K562 (cell line): Measurements from ENCODE around the gene ZNF792. TPM values are rescaled to one million over a fixed set of nuclear protein-coding genes. Genes with fewer than 3 reads are reported as not detected.
"Not testable (repeated sequence)": the region's sequence is repeated elsewhere in the genome, so short reads cannot be mapped to it uniquely, and the experiment has no call there.

Source experiments
- ARID1B ChIP-seq: fragments of 450-650 bp; IDR thresholded peaks from 2 replicates; pipeline ENCODE4 v1.6.1; 2016; ENCODE audit warnings: antibody characterized with exemption, mild to moderate bottlenecking, inconsistent platforms
- CBFA2T2 ChIP-seq: fragments of 450-650 bp; conservative IDR thresholded peaks from 2 replicates; pipeline ENCODE4 v1.6.1; 2017; ENCODE audit warnings: mild to moderate bottlenecking
- CREB5 ChIP-seq: fragments of 250-450 bp; sonication (Bioruptor Pico); IDR thresholded peaks from 2 replicates; pipeline ENCODE4 v1.5.0; 2020; ENCODE audit warnings: mild to moderate bottlenecking
- CXXC5 ChIP-seq: fragments of 250-450 bp; sonication (Bioruptor Pico); IDR thresholded peaks from 2 replicates; pipeline ENCODE4 v1.8.0; 2022; ENCODE audit warnings: inconsistent platforms, mild to moderate bottlenecking, moderate library complexity
- FOXK1 ChIP-seq: sonication (generic); formaldehyde crosslinking; IDR thresholded peaks from 2 replicates; pipeline ENCODE4 v1.8.0; 2022; ENCODE audit warnings: missing genetic modification reagents, mild to moderate bottlenecking, borderline replicate concordance
- GATA2 ChIP-seq: sonication (generic); formaldehyde crosslinking; IDR thresholded peaks from 2 replicates; pipeline ENCODE4 v1.4.0; 2020; ENCODE audit warnings: mild to moderate bottlenecking, missing genetic modification reagents
- HBP1 ChIP-seq: fragments of 450-650 bp; formaldehyde crosslinking; IDR thresholded peaks from 2 replicates; pipeline ENCODE4 v1.4.0; 2022; ENCODE audit warnings: missing genetic modification characterization
- KLF16 ChIP-seq: IDR thresholded peaks from 2 replicates; pipeline ENCODE4 v1.6.1; 2016; ENCODE audit warnings: antibody characterized with exemption
- NCOR1 ChIP-seq: fragments of 450-650 bp; IDR thresholded peaks from 2 replicates; pipeline ENCODE4 v1.6.1; 2016; ENCODE audit warnings: mild to moderate bottlenecking, moderate library complexity
- NFXL1 ChIP-seq: fragments of 450-650 bp; formaldehyde crosslinking; IDR thresholded peaks from 2 replicates; pipeline ENCODE4 v1.4.0; 2021; ENCODE audit warnings: mild to moderate bottlenecking
- PTRF ChIP-seq: fragments of 450-650 bp; IDR thresholded peaks from 2 replicates; pipeline ENCODE4 v1.6.1; 2016; ENCODE audit warnings: mild to moderate bottlenecking, missing genetic modification characterization, missing compliant biosample characterization
- SMARCA4 ChIP-seq: fragments of 450-650 bp; IDR thresholded peaks from 2 replicates; pipeline ENCODE4 v1.6.1; 2016
- TEAD4 ChIP-seq, 2 experiments: sonication (generic) in 1 of 2; formaldehyde crosslinking in 1 of 2; IDR thresholded peaks; 2 replicates each; pipeline versions ENCODE4 v1.6.1 to v1.8.0; 2012 to 2022; ENCODE audit warnings: borderline replicate concordance in 1 of 2, inconsistent platforms in 1 of 2, low read length in 1 of 2, mild to moderate bottlenecking in 1 of 2, missing genetic modification reagents in 1 of 2
- TSHZ1 ChIP-seq: fragments of 250-450 bp; sonication (Bioruptor Pico); IDR thresholded peaks from 2 replicates; pipeline ENCODE4 v1.4.0; 2020; ENCODE audit warnings: mild to moderate bottlenecking, moderate library complexity
- ZBTB33 ChIP-seq: sonication (generic); formaldehyde crosslinking; IDR thresholded peaks from 2 replicates; pipeline ENCODE4 v1.8.1; 2023; ENCODE audit warnings: mild to moderate bottlenecking, missing genetic modification reagents
- ZBTB9 ChIP-seq: fragments of 450-650 bp; formaldehyde crosslinking; IDR thresholded peaks from 2 replicates; pipeline ENCODE4 v1.4.0; 2020; ENCODE audit warnings: mild to moderate bottlenecking, moderate library complexity
- ZNF140 ChIP-seq: fragments of 250-450 bp; sonication (Bioruptor Pico); IDR thresholded peaks from 2 replicates; pipeline ENCODE4 v1.8.0; 2021; ENCODE audit warnings: moderate library complexity, mild to moderate bottlenecking, inconsistent platforms
- polyA plus RNA-seq, 8 experiments: library from polyadenylated mRNA; depleted of rRNA in 4 of 8; stranded (reverse) in 5 of 8; unstranded in 3 of 8; fragments of >200 nt; fragmentation: Nextera tagmentation in 2 of 8; fragmentation: Illumina TruSeq in 1 of 8; extraction: Ambion mirVana in 2 of 8; extraction: Trizol in 1 of 8; gene quantifications; 2 replicates each; pipeline versions ENCODE4 v1.2.1 to v1.2.3, GENCODE V29; 2011 to 2014; ENCODE audit warnings: inconsistent platforms in 1 of 8, missing spikeins in 1 of 8
- total RNA-seq, 7 experiments: library from RNA; depleted of rRNA in 6 of 7; stranded (reverse); fragments of >200 nt in 6 of 7; fragmentation: Illumina TruSeq in 2 of 7; extraction: Trizol in 2 of 7; gene quantifications; 2 replicates each; pipeline versions ENCODE4 v1.2.1 to v1.2.3, GENCODE V29; 2011 to 2021; ENCODE audit warnings: low replicate concordance in 1 of 7

ZNF792 gene
- total and polyA plus RNA-seq, 9 of the 15 experiments (the other 6 are each of a cell fraction or from before 2014, with no cell fraction given): 3.3 to 16.5 (median 10.4) TPM

- TF ChIP-seq ZBTB33 (CRISPR knock-in tag) (peak; percentile 52; the same call in 1 of the 2 replicates), FOXK1 (CRISPR knock-in tag) (0 out of 2 replicates have a peak, but pooled peaks have one; percentile 25), CXXC5 (peak; percentile 92), CBFA2T2 (peak; percentile 94), NFXL1 (CRISPR knock-in tag) (peak; percentile 76; the same call in 1 of the 2 replicates), ARID1B (peak; percentile 91), CREB5 (peak; percentile 12; the same call in 1 of the 2 replicates), SMARCA4 (peak; percentile 62), ZBTB9 (CRISPR knock-in tag) (peak; percentile 80; the same call in 1 of the 2 replicates), HBP1 (peak; percentile 82; the same call in 1 of the 2 replicates), TEAD4 (IDR thresholded peaks at IDR 0.05; ENCODE audit: low read length) (peak; percentile 86), TSHZ1 (CRISPR knock-in tag) (peak; percentile 81), PTRF (tag) (peak; percentile 91), NCOR1 (peak; percentile 90), KLF16 (peak; percentile 93), ZNF140 (CRISPR knock-in tag) (peak; percentile 72; the same call in 1 of the 2 replicates), GATA2 (CRISPR knock-in tag) (peak; percentile 95)
- not testable (repeated sequence) for TF ChIP-seq TEAD4 (CRISPR knock-in tag; IDR thresholded peaks at IDR 0.05; ENCODE audit: borderline replicate concordance)
These were observed 43.8 kb downstream of the ZNF792 start (continued) for GRCh38 chr19:34920090-34920786.
